ENCODE results near the gene AFAP1L1. TPM values are rescaled to one million over a fixed set of nuclear protein-coding genes. Genes with fewer than 3 reads are reported as not detected.

The AFAP1L1 gene
- total RNA-seq, 4 donors from 2014 or later, result 48.8 to 99.8 (median 70.3) TPM

- TF ChIP-seq, protein P1, sequence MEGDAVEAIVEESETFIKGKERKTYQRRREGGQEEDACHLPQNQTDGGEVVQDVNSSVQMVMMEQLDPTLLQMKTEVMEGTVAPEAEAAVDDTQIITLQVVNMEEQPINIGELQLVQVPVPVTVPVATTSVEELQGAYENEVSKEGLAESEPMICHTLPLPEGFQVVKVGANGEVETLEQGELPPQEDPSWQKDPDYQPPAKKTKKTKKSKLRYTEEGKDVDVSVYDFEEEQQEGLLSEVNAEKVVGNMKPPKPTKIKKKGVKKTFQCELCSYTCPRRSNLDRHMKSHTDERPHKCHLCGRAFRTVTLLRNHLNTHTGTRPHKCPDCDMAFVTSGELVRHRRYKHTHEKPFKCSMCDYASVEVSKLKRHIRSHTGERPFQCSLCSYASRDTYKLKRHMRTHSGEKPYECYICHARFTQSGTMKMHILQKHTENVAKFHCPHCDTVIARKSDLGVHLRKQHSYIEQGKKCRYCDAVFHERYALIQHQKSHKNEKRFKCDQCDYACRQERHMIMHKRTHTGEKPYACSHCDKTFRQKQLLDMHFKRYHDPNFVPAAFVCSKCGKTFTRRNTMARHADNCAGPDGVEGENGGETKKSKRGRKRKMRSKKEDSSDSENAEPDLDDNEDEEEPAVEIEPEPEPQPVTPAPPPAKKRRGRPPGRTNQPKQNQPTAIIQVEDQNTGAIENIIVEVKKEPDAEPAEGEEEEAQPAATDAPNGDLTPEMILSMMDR (IDR thresholded peaks at IDR 0.05; ENCODE audit: low read depth), result no peak
These were observed 53.0 kb downstream of the AFAP1L1 start for GRCh38 chr5:149324641-149325040.

DNA sequence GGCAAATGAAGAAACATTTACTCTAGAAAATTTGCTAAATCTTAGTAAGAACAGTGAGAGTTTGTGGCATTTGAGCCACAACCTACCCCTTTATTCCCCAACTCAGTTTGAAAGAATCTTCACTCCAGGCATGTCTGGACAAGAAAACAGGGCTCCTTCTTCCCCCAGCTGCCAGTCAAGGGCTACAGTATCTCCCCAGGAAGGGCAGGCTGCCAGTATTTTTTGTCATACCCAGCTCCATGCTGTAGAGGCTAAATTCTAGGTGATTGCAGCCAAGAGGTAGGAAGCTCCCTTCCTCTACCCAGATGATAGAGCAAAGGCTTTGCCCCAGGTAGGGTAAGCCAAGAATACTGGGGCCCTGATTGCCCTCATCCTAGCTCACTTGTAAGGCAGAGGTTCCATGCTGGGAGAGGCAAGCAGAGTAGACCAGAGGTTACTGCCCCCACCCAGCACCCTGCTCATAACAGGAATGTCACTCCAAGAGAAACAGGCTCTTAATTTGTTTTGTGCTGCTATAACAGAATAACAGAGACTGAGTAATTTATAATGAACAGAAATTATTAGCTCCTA, 53.6 kb downstream of the AFAP1L1 start:
- TF ChIP-seq, protein P1 (IDR thresholded peaks at IDR 0.05; ENCODE audit: low read depth), result no peak

- TF ChIP-seq, protein P1 (IDR thresholded peaks at IDR 0.05; ENCODE audit: low read depth), result no peak
These were observed 54.2 kb downstream of the AFAP1L1 start for GRCh38 chr5:149325894-149326293.

GRCh38 chr5:149326611-149327010, 55.0 kb downstream of the AFAP1L1 start:
- TF ChIP-seq, protein P1 (IDR thresholded peaks at IDR 0.05; ENCODE audit: low read depth), result no peak

DNA sequence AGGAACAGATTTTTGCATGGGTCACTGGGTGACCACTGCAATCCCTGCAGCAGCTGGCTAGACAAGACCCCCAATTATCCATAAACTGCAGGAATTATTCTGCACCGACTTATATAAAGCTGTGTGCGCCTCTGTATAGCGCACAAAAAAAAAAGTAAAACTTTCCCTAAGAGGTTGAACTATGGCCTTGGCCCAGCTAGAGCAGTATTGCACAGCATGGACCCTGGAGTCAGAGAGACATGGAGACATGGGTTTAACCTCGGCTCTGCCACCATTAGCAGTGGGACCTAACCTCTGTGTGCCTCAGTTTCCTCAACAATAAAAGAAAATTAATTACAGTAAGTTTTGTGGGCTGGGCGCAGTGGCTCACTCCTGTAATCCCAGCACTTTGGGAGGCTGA, 56.5 kb downstream of the AFAP1L1 start:
- TF ChIP-seq, protein P1 (IDR thresholded peaks at IDR 0.05; ENCODE audit: low read depth), result no peak

GRCh38 chr5:149333711-149334443, 62.2 kb downstream of the AFAP1L1 start:
- TF ChIP-seq, protein P1 (IDR thresholded peaks at IDR 0.05; ENCODE audit: low read depth), result no peak

DNA sequence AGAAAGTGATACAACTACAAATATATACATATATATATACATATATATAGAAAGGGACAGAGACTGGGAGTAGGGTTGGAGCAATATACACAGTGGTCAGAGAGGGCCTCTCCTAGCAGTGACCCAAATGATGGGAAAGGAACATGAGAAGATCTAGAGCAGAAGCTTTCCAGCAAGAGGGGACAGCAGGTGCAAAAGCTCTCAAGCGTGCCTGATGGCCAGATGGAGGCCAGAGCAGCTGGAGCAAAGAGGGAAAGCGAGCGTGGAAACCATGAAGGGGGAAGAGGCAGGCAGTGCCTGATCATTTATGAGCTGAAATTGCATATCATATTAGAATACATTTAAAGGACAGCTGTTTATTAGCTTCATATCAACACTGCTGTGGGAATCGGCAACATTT, 66.1 kb downstream of the AFAP1L1 start:
- TF ChIP-seq, protein P1 (IDR thresholded peaks at IDR 0.05; ENCODE audit: low read depth), result no peak

Measured in subcutaneous adipose tissue (tissue), 4 donors.